CD4-positive, CD25-positive, alpha-beta regulatory T cell (primary cell): ENCODE data around the gene PEAK1. TPM values are rescaled to one million over a fixed set of nuclear protein-coding genes. Genes with fewer than 3 reads are reported as not detected.

ENCODE experiments used
- ATAC-seq, 2 donors: fragments of 150-1000 bp; cut with Tn5 transposase; one replicate each; pipeline ENCODE4 v1.10.0; 2021; ENCODE audit warnings: low read depth in 2 of 2, moderate number of reproducible peaks in 2 of 2, moderate library complexity in 1 of 2
- DNase-seq, 3 donors: peaks; one replicate each; pipeline versions ENCODE4 v3.0.0 to v3.0.0-alpha.2; 2012 to 2022; ENCODE audit warnings: mixed read lengths in 1 of 3
- H3K27ac ChIP-seq: one replicate; pipeline ENCODE4 v1.7.0; 2013; ENCODE audit warnings: mild to moderate bottlenecking, low read length; ENCODE audit not compliant: insufficient read depth, poor library complexity, severe bottlenecking
- H3K27me3 ChIP-seq: one replicate; pipeline ENCODE4 v1.7.0; 2013; ENCODE audit warnings: low read length; ENCODE audit not compliant: control insufficient read depth, insufficient read depth
- H3K36me3 ChIP-seq: one replicate; pipeline ENCODE4 v1.7.0; 2013; ENCODE audit warnings: mild to moderate bottlenecking, low read length, moderate library complexity; ENCODE audit not compliant: control insufficient read depth, insufficient read depth
- H3K4me1 ChIP-seq: 2 replicates; pipeline ENCODE4 v1.7.0; 2013; ENCODE audit warnings: mild to moderate bottlenecking, low read length; ENCODE audit not compliant: insufficient read depth, control insufficient read depth, poor library complexity, severe bottlenecking
- H3K4me3 ChIP-seq: one replicate; pipeline ENCODE4 v1.7.0; 2013; ENCODE audit warnings: low read depth, mild to moderate bottlenecking, low read length, moderate library complexity
- H3K9me3 ChIP-seq, 2 experiments: 1 replicate in 1 of 2; 2 replicates in 1 of 2; pipeline ENCODE4 v1.7.0; 2013; ENCODE audit warnings: low read length in 2 of 2, mild to moderate bottlenecking in 1 of 2, moderate library complexity in 1 of 2; ENCODE audit not compliant: control insufficient read depth in 2 of 2
- H3K27ac Mint-ChIP-seq, 3 donors: one replicate each; pipeline ENCODE4 v1.8.0; 2020 to 2022; ENCODE audit warnings: mild to moderate bottlenecking in 3 of 3, mixed read lengths in 3 of 3, moderate library complexity in 2 of 3
- H3K27me3 Mint-ChIP-seq: one replicate; pipeline ENCODE4 v1.8.0; 2022; ENCODE audit warnings: mild to moderate bottlenecking, mixed read lengths
- H3K36me3 Mint-ChIP-seq: one replicate; pipeline ENCODE4 v1.8.0; 2020; ENCODE audit warnings: mixed read lengths
- H3K4me1 Mint-ChIP-seq, 4 donors: one replicate each; pipeline ENCODE4 v1.8.0; 2020 to 2022; ENCODE audit warnings: mixed read lengths in 4 of 4, mild to moderate bottlenecking in 1 of 4
- H3K4me3 Mint-ChIP-seq, 4 donors: one replicate each; pipeline ENCODE4 v1.8.0; 2020 to 2022; ENCODE audit warnings: mild to moderate bottlenecking in 4 of 4, mixed read lengths in 4 of 4, moderate library complexity in 3 of 4
- H3K9me3 Mint-ChIP-seq, 7 donors: one replicate each; pipeline ENCODE4 v1.8.0; 2020 to 2022; ENCODE audit warnings: mixed read lengths in 7 of 7, mild to moderate bottlenecking in 3 of 7, moderate library complexity in 2 of 7
- polyA plus RNA-seq, 4 donors: library from polyadenylated mRNA; unstranded; fragments of 300-500 nt; fragmentation: Illumina TruSeq; gene quantifications; one replicate each; pipeline ENCODE4 v1.2.3, GENCODE V29; 2021
- total RNA-seq: library from RNA; stranded (reverse); gene quantifications from one replicate; pipeline ENCODE4 v1.2.3, GENCODE V29; 2022

Gene PEAK1
- total and polyA plus RNA-seq, 5 donors from 2014 or later = 0.15 to 9.6 (median 1.1) TPM

GRCh38 chr15:77098572-77098971, 321.3 kb downstream of the PEAK1 start:
- no peak for DNase-seq
- H3K9me3 ChIP-seq = no peaks in the 10 kb centered on the region
- H3K4me3 ChIP-seq = no peak overlapping the region
- no peaks in the 10 kb centered on the region for H3K27me3 ChIP-seq
- Mint-ChIP-seq H3K27ac (no peak overlapping the region), H3K27me3 (peaks cover 9% of the 10 kb centered on the region), H3K4me3 (no peak overlapping the region), H3K4me1 (no peaks in the 10 kb centered on the region), H3K36me3 (no peaks in the 10 kb centered on the region), H3K9me3 (no peaks in the 10 kb centered on the region)
- no peak overlapping the region for H3K27ac ChIP-seq
- H3K4me1 ChIP-seq = no peaks in the 10 kb centered on the region
- no peaks in the 10 kb centered on the region for H3K36me3 ChIP-seq
- ATAC-seq = no peak

- Histone ChIP-seq H3K27me3 (no peaks in the 10 kb centered on the region), H3K27ac (no peak overlapping the region), H3K4me1 (no peaks in the 10 kb centered on the region), H3K36me3 (no peaks in the 10 kb centered on the region), H3K9me3 (no peaks in the 10 kb centered on the region), H3K4me3 (no peak overlapping the region)
- no peak overlapping the region for H3K4me3 Mint-ChIP-seq
- DNase-seq = no peak
- no peaks in the 10 kb centered on the region for H3K9me3 Mint-ChIP-seq
- no peaks in the 10 kb centered on the region for H3K4me1 Mint-ChIP-seq
- H3K27ac Mint-ChIP-seq = no peak overlapping the region
- peaks cover 12% of the 10 kb centered on the region for H3K27me3 Mint-ChIP-seq
- ATAC-seq = no peak
- H3K36me3 Mint-ChIP-seq = no peaks in the 10 kb centered on the region
Observed at GRCh38 chr15:77097921-77098320, 322.0 kb downstream of the PEAK1 start.

GRCh38 chr15:77097248-77097721, 322.6 kb downstream of the PEAK1 start:
- Histone ChIP-seq H3K4me3 (no peak overlapping the region), H3K9me3 (no peaks in the 10 kb centered on the region), H3K27me3 (no peaks in the 10 kb centered on the region), H3K27ac (no peak overlapping the region), H3K4me1 (no peaks in the 10 kb centered on the region), H3K36me3 (no peaks in the 10 kb centered on the region)
- ATAC-seq = no peak
- peaks cover 12% of the 10 kb centered on the region for H3K27me3 Mint-ChIP-seq
- H3K9me3 Mint-ChIP-seq = no peaks in the 10 kb centered on the region
- DNase-seq = no peak
- no peaks in the 10 kb centered on the region for H3K4me1 Mint-ChIP-seq
- H3K27ac Mint-ChIP-seq = no peak overlapping the region
- H3K4me3 Mint-ChIP-seq = no peak overlapping the region
- H3K36me3 Mint-ChIP-seq = no peaks in the 10 kb centered on the region

DNA sequence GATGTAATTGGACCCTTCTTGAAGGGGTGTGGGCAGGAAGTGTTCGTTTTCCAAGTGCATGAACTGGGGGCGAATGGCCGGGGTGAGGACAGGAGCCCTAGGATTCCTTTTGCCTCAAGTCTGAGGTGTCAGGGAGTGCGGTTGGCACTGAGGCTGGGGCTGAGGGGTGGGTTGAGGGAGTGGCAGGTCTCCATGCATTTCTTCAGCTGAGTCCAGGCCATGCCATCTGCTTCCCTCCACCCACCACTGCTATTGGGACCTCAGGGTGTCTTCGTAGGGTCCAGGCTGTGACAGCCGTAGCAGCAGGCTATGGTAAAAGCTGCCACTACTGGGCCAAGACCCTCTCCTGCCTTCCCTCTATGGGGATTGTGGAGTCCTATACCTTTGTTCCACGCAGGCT, 323.4 kb downstream of the PEAK1 start:
- H3K9me3 Mint-ChIP-seq = no peaks in the 10 kb centered on the region
- Histone ChIP-seq H3K27ac (no peak overlapping the region), H3K4me3 (no peak overlapping the region), H3K36me3 (no peaks in the 10 kb centered on the region), H3K27me3 (no peaks in the 10 kb centered on the region), H3K9me3 (no peaks in the 10 kb centered on the region), H3K4me1 (no peaks in the 10 kb centered on the region)
- H3K4me3 Mint-ChIP-seq = no peak overlapping the region
- H3K36me3 Mint-ChIP-seq = no peaks in the 10 kb centered on the region
- no peaks in the 10 kb centered on the region for H3K4me1 Mint-ChIP-seq
- ATAC-seq (no peak), DNase-seq (no peak)
- peak overlapping the region in 1 of 3 donors; percentile 47 for H3K27ac Mint-ChIP-seq
- H3K27me3 Mint-ChIP-seq = peaks cover 13% of the 10 kb centered on the region

DNA sequence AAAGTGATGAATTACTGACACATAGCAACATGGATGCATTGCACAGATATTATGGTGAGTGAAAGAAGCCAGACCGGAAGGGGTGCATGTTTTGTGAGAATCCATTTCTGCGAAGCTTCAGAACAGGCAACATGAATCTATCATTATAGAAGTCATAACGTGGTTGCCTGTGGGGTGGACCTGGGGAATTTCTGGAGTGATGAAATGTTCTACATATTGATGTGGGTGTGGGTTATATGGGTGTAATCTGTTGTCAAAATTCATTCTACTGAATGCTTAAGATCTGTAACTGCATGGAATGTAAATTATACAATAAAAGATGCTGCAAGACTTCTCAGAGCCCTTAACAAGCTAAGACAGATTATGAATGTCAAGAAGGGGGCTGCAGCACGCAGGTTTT, 323.8 kb downstream of the PEAK1 start:
- Histone ChIP-seq H3K9me3 (no peaks in the 10 kb centered on the region), H3K4me3 (no peak overlapping the region), H3K4me1 (no peaks in the 10 kb centered on the region), H3K36me3 (no peaks in the 10 kb centered on the region), H3K27me3 (no peaks in the 10 kb centered on the region), H3K27ac (no peak overlapping the region)
- Mint-ChIP-seq H3K27me3 (peaks cover 17% of the 10 kb centered on the region), H3K27ac (peak overlapping the region in 1 of 3 donors; percentile 47), H3K4me3 (no peak overlapping the region), H3K4me1 (no peaks in the 10 kb centered on the region), H3K36me3 (no peaks in the 10 kb centered on the region), H3K9me3 (no peaks in the 10 kb centered on the region)
- no peak for DNase-seq
- ATAC-seq = no peak

GRCh38 chr15:77094397-77095030, 325.4 kb downstream of the PEAK1 start:
- no peaks in the 10 kb centered on the region for H3K4me1 Mint-ChIP-seq
- H3K27ac ChIP-seq = no peak overlapping the region
- H3K27ac Mint-ChIP-seq = no peak overlapping the region
- no peak overlapping the region for H3K4me3 Mint-ChIP-seq
- peaks cover 17% of the 10 kb centered on the region for H3K27me3 Mint-ChIP-seq
- H3K9me3 ChIP-seq = no peaks in the 10 kb centered on the region
- DNase-seq (no peak), ATAC-seq (no peak)
- no peaks in the 10 kb centered on the region for H3K36me3 Mint-ChIP-seq
- H3K27me3 ChIP-seq = no peaks in the 10 kb centered on the region
- no peaks in the 10 kb centered on the region for H3K4me1 ChIP-seq
- no peak overlapping the region for H3K4me3 ChIP-seq
- no peaks in the 10 kb centered on the region for H3K36me3 ChIP-seq
- H3K9me3 Mint-ChIP-seq = no peaks in the 10 kb centered on the region

- Mint-ChIP-seq H3K4me1 (no peaks in the 10 kb centered on the region), H3K9me3 (no peaks in the 10 kb centered on the region), H3K27me3 (peaks cover 17% of the 10 kb centered on the region), H3K27ac (no peak overlapping the region), H3K4me3 (no peak overlapping the region), H3K36me3 (no peaks in the 10 kb centered on the region)
- Histone ChIP-seq H3K27ac (no peak overlapping the region), H3K4me3 (no peak overlapping the region), H3K36me3 (no peaks in the 10 kb centered on the region), H3K9me3 (no peaks in the 10 kb centered on the region), H3K4me1 (no peaks in the 10 kb centered on the region), H3K27me3 (no peaks in the 10 kb centered on the region)
- ATAC-seq (no peak), DNase-seq (no peak)
Observed at GRCh38 chr15:77093436-77093835, 326.5 kb downstream of the PEAK1 start.

- Histone ChIP-seq H3K4me1 (no peaks in the 10 kb centered on the region), H3K36me3 (no peaks in the 10 kb centered on the region), H3K27me3 (no peaks in the 10 kb centered on the region), H3K9me3 (no peaks in the 10 kb centered on the region), H3K4me3 (no peak overlapping the region), H3K27ac (no peak overlapping the region)
- DNase-seq (no peak), ATAC-seq (no peak)
- Mint-ChIP-seq H3K4me3 (no peak overlapping the region), H3K4me1 (no peaks in the 10 kb centered on the region), H3K36me3 (no peaks in the 10 kb centered on the region), H3K9me3 (peaks cover 0 to 2% (median 0%) of the 10 kb centered on the region in 7 donors), H3K27ac (no peak overlapping the region), H3K27me3 (peaks cover 11% of the 10 kb centered on the region)
Observed at GRCh38 chr15:77091097-77091496, 328.8 kb downstream of the PEAK1 start.
